Hematopoietic multipotent progenitor cell treated with erythropoietin and hydrocortisone succinate and interleukin-3 and kit ligand, for 6 days (in vitro differentiated cells): ENCODE measurements around the gene TAOK2.
"Not testable (repeated sequence)": the region's sequence is repeated elsewhere in the genome, so short reads cannot be mapped to it uniquely, and the experiment has no call there.

Experiments
- DNase-seq: peaks from one replicate; pipeline ENCODE4 v3.0.0-alpha.2; 2015

Gene TAOK2

GRCh38 chr16:29973384-29974246 is at the start of gene TAOK2:
TSS of gene TAOK2 (plus strand) at chr16:29973868. CDS start at chr16:29977773, 3,905 bp downstream.
- peak; percentile 99 for DNase-seq

GRCh38 chr16:29925105-29925756 is 48.4 kb upstream of the TAOK2 start:
- DNase-seq = peak; percentile 46

GRCh38 chr16:29925781-29926710 is 47.6 kb upstream of the TAOK2 start, which contains the start of gene KCTD13:
TSS of gene KCTD13 (minus strand) at chr16:29926226. CDS start at chr16:29926033, 193 bp downstream.
- peak; percentile 88 for DNase-seq

GRCh38 chr16:29926711-29927052 is 47.0 kb upstream of the TAOK2 start:
- DNase-seq = peak; percentile 23

- peak; percentile 24 for DNase-seq
Measured at GRCh38 chr16:29927070-29927905, 46.4 kb upstream of the TAOK2 start.

- not testable (repeated sequence) for DNase-seq
Measured at GRCh38 chr16:29931750-29932149, 41.9 kb upstream of the TAOK2 start.

- DNase-seq = no peak
Measured at GRCh38 chr16:29940656-29941055, 33.0 kb upstream of the TAOK2 start.

- DNase-seq = peak; percentile 49
Measured at GRCh38 chr16:29943846-29944799, 29.5 kb upstream of the TAOK2 start.

GRCh38 chr16:29947897-29948296 is 25.8 kb upstream of the TAOK2 start:
- DNase-seq = no peak

- DNase-seq = no peak
Measured at GRCh38 chr16:29950806-29951461, 22.7 kb upstream of the TAOK2 start.

GRCh38 chr16:29951625-29952365 is 21.9 kb upstream of the TAOK2 start:
- no peak for DNase-seq

- no peak for DNase-seq
Measured at GRCh38 chr16:29958756-29959155, 14.9 kb upstream of the TAOK2 start.

GRCh38 chr16:29959293-29959692 is 14.4 kb upstream of the TAOK2 start:
- no peak for DNase-seq

GRCh38 chr16:29959821-29960220 is 13.8 kb upstream of the TAOK2 start:
- not testable (repeated sequence) for DNase-seq

- DNase-seq = no peak
Measured at GRCh38 chr16:29961127-29961478, 12.6 kb upstream of the TAOK2 start.

- DNase-seq = peak; percentile 90
Measured at GRCh38 chr16:29961479-29962343, 12.0 kb upstream of the TAOK2 start, which contains the start of gene TMEM219. TSS of gene TMEM219 (plus strand) at chr16:29962079. CDS start at chr16:29963144, 1,065 bp downstream.

- DNase-seq = peak; percentile 39
Measured at GRCh38 chr16:29962344-29962994, 11.2 kb upstream of the TAOK2 start.
